BE2C (cell line): ENCODE data around the gene ESF1.

Source experiments
- DNase-seq: peaks from one replicate; pipeline ENCODE4 v3.0.0-alpha.2; 2020
- H3K27me3 ChIP-seq: fragments of 250-450 bp; sonication (Bioruptor Pico); 2 replicates; pipeline ENCODE4 v1.5.1; 2020; ENCODE audit warnings: mild to moderate bottlenecking
- H3K36me3 ChIP-seq: fragments of 250-450 bp; sonication (Bioruptor Pico); 2 replicates; pipeline ENCODE4 v1.5.1; 2020; ENCODE audit warnings: mild to moderate bottlenecking
- H3K4me1 ChIP-seq: fragments of 250-450 bp; sonication (Bioruptor Pico); 2 replicates; pipeline ENCODE4 v1.5.1; 2020
- H3K4me3 ChIP-seq: 2 replicates; pipeline ENCODE4 v1.5.1; 2011; ENCODE audit warnings: low read depth, low read length
- H3K9me3 ChIP-seq: fragments of 250-450 bp; sonication (Bioruptor Pico); 2 replicates; pipeline ENCODE4 v1.5.1; 2020
- CTCF ChIP-seq: IDR thresholded peaks from 2 replicates; pipeline ENCODE4 v1.5.1; 2012; ENCODE audit warnings: mild to moderate bottlenecking, low read depth, low read length

Gene ESF1

GRCh38 chr20:13701486-13701885 is 83.2 kb downstream of the ESF1 start:
- Histone ChIP-seq H3K4me1 (no peaks in the 10 kb centered on the region), H3K9me3 (no peaks in the 10 kb centered on the region), H3K4me3 (no peak overlapping the region), H3K27me3 (no peaks in the 10 kb centered on the region; the same call in 1 of the 2 replicates), H3K36me3 (no peaks in the 10 kb centered on the region)
- TF ChIP-seq CTCF, result no peak
- no peak for DNase-seq

GRCh38 chr20:13700761-13701160 is 84.0 kb downstream of the ESF1 start:
- no peak for DNase-seq
- TF ChIP-seq CTCF, result no peak
- Histone ChIP-seq H3K36me3 (no peaks in the 10 kb centered on the region), H3K27me3 (no peaks in the 10 kb centered on the region; the same call in 1 of the 2 replicates), H3K9me3 (no peaks in the 10 kb centered on the region), H3K4me3 (no peak overlapping the region), H3K4me1 (no peaks in the 10 kb centered on the region)

GRCh38 chr20:13694420-13695150 is 90.1 kb downstream of the ESF1 start:
- no peak for DNase-seq
- no peak for TF ChIP-seq CTCF
- H3K27me3 ChIP-seq, result no peaks in the 10 kb centered on the region
- H3K4me3 ChIP-seq, result no peak overlapping the region
- no peaks in the 10 kb centered on the region for H3K9me3 ChIP-seq
- H3K36me3 ChIP-seq, result no peaks in the 10 kb centered on the region
- H3K4me1 ChIP-seq, result no peaks in the 10 kb centered on the region

GRCh38 chr20:13692802-13693736 is 91.7 kb downstream of the ESF1 start:
- no peak for TF ChIP-seq CTCF
- no peaks in the 10 kb centered on the region for H3K36me3 ChIP-seq
- H3K9me3 ChIP-seq, result no peaks in the 10 kb centered on the region
- DNase-seq, result no peak
- no peak overlapping the region for H3K4me3 ChIP-seq
- H3K27me3 ChIP-seq, result no peaks in the 10 kb centered on the region
- no peaks in the 10 kb centered on the region for H3K4me1 ChIP-seq

GRCh38 chr20:13690943-13691342 is 93.8 kb downstream of the ESF1 start:
- no peak for DNase-seq
- H3K27me3 ChIP-seq, result no peaks in the 10 kb centered on the region
- no peak for TF ChIP-seq CTCF
- H3K4me3 ChIP-seq, result no peak overlapping the region
- H3K36me3 ChIP-seq, result no peaks in the 10 kb centered on the region
- H3K9me3 ChIP-seq, result no peaks in the 10 kb centered on the region
- no peaks in the 10 kb centered on the region for H3K4me1 ChIP-seq

GRCh38 chr20:13687815-13688214 is 96.9 kb downstream of the ESF1 start:
- no peak for TF ChIP-seq CTCF

More at GRCh38 chr20:13687815-13688214, 96.9 kb downstream of the ESF1 start:
- Histone ChIP-seq H3K4me1 (no peaks in the 10 kb centered on the region), H3K9me3 (no peaks in the 10 kb centered on the region), H3K4me3 (no peak overlapping the region), H3K27me3 (no peaks in the 10 kb centered on the region), H3K36me3 (no peaks in the 10 kb centered on the region)
- DNase-seq, result no peak
